OCI-LY1 (cell line): ENCODE results near the gene HSP90AB1.

Source experiments
- H2AFZ ChIP-seq: fragments of 200-600 bp; sonication (generic), shearing (Covaris generic); 2 replicates; pipeline ENCODE4 v1.6.0; 2014; ENCODE audit warnings: antibody characterized with exemption, mild to moderate bottlenecking, low read length
- H3F3A ChIP-seq: fragments of 200-600 bp; sonication (generic), shearing (Covaris generic); 2 replicates; pipeline ENCODE4 v1.6.0; 2014; ENCODE audit warnings: mild to moderate bottlenecking, antibody characterized with exemption, low read length, moderate library complexity; ENCODE audit not compliant: insufficient read depth
- H3K27ac ChIP-seq: fragments of 200-600 bp; sonication (generic); 2 replicates; pipeline ENCODE4 v1.5.1; 2014; ENCODE audit warnings: low read length, mixed run types, mild to moderate bottlenecking, low read depth; ENCODE audit not compliant: poor library complexity, severe bottlenecking
- H3K27me3 ChIP-seq: fragments of 200-600 bp; sonication (generic); 2 replicates; pipeline ENCODE4 v1.6.0; 2014; ENCODE audit warnings: antibody characterized with exemption, mild to moderate bottlenecking, low read length, moderate library complexity; ENCODE audit not compliant: insufficient read depth
- H3K36me3 ChIP-seq: fragments of 200-600 bp; sonication (generic); 2 replicates; pipeline ENCODE4 v1.6.1; 2014; ENCODE audit warnings: mild to moderate bottlenecking, antibody characterized with exemption, low read length, moderate library complexity, mixed read lengths; ENCODE audit not compliant: insufficient read depth
- H3K4me1 ChIP-seq: fragments of 200-600 bp; sonication (generic); 2 replicates; pipeline ENCODE4 v1.5.1; 2014; ENCODE audit warnings: mild to moderate bottlenecking, low read length, moderate library complexity; ENCODE audit not compliant: insufficient read depth, severe bottlenecking
- H3K4me2 ChIP-seq: fragments of 200-600 bp; sonication (generic), shearing (Covaris generic); 2 replicates; pipeline ENCODE4 v1.6.1; 2014; ENCODE audit warnings: low read length
- H3K4me3 ChIP-seq: fragments of 200-600 bp; sonication (generic); 2 replicates; pipeline ENCODE4 v1.5.1; 2014; ENCODE audit warnings: low read length, low read depth, mild to moderate bottlenecking, mixed read lengths; ENCODE audit not compliant: poor library complexity, severe bottlenecking
- H3K79me2 ChIP-seq: fragments of 200-600 bp; shearing (Covaris generic); 2 replicates; pipeline ENCODE4 v1.6.1; 2016; ENCODE audit warnings: mixed run types, low read length, mixed read lengths; ENCODE audit not compliant: insufficient read depth
- H3K9ac ChIP-seq: fragments of 200-600 bp; sonication (generic), shearing (Covaris generic); 2 replicates; pipeline ENCODE4 v1.6.1; 2014; ENCODE audit warnings: mild to moderate bottlenecking, low read length, mixed read lengths
- H3K9me2 ChIP-seq: fragments of 200-600 bp; sonication (generic), shearing (Covaris generic); 2 replicates; pipeline ENCODE4 v1.6.1; 2014; ENCODE audit warnings: low read depth, mild to moderate bottlenecking, low read length, mixed read lengths
- H3K9me3 ChIP-seq: fragments of 200-600 bp; shearing (Covaris generic); 2 replicates; pipeline ENCODE4 v1.6.1; 2014; ENCODE audit warnings: low read length, mixed read lengths
- H4K20me1 ChIP-seq: fragments of 200-600 bp; sonication (generic), shearing (Covaris generic); 2 replicates; pipeline ENCODE4 v1.6.0; 2016; ENCODE audit warnings: mild to moderate bottlenecking, low read length; ENCODE audit not compliant: insufficient read depth
- EZH2 ChIP-seq: fragments of 200-600 bp; sonication (generic), shearing (Covaris generic); IDR thresholded peaks from 2 replicates; pipeline ENCODE4 v1.8.0; 2017; ENCODE audit warnings: borderline replicate concordance, mixed run types, mild to moderate bottlenecking, antibody characterized with exemption, low read length, moderate library complexity, mixed read lengths
- TF ChIP-seq, protein P1 (sequence below): fragments of 200-600 bp; sonication (generic), shearing (Covaris generic); IDR thresholded peaks from 2 replicates; pipeline ENCODE4 v1.5.1; 2017; ENCODE audit warnings: mild to moderate bottlenecking, antibody characterized with exemption, low read length, moderate library complexity, mixed read lengths

HSP90AB1 gene

DNA sequence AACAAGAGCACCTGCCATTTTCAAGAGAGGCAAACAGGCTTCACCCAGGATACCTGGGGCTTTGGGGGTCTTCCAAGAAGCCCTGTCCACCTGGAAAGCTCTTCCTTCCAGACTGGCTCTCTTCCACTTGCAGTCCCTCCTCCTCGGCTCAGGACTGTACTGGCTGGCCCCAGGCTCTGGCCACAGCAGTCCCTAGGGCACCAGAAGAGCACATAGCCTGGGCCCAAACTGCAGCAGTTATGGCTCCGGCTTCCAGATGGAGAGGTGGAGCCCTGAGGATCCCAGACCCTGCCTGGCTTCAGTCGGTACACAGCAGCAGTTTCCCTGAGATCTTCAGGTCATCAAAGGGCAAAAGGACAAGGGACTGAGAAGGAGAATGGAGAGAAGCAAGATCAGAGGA lies 12.0 kb downstream of the HSP90AB1 start:
- H3K4me3 ChIP-seq: no peak overlapping the region

GRCh38 chr6:44260011-44260410 lies 13.1 kb downstream of the HSP90AB1 start:
- Histone ChIP-seq H3K4me2 (no peak overlapping the region), H3K9me2 (no peaks in the 10 kb centered on the region), H3K9me3 (no peaks in the 10 kb centered on the region), H3F3A (peaks cover 9% of the 10 kb centered on the region), H3K27ac (peak overlapping the region; percentile 77), H4K20me1 (no peaks in the 10 kb centered on the region), H3K4me3 (no peak overlapping the region), H3K4me1 (peaks cover 81% of the 10 kb centered on the region), H3K9ac (no peak overlapping the region), H3K36me3 (peaks cover 30% of the 10 kb centered on the region; the same call in 1 of the 2 replicates), H3K79me2 (no peaks in the 10 kb centered on the region), H3K27me3 (no peaks in the 10 kb centered on the region), H2AFZ (no peak overlapping the region)
- TF ChIP-seq, protein P1, sequence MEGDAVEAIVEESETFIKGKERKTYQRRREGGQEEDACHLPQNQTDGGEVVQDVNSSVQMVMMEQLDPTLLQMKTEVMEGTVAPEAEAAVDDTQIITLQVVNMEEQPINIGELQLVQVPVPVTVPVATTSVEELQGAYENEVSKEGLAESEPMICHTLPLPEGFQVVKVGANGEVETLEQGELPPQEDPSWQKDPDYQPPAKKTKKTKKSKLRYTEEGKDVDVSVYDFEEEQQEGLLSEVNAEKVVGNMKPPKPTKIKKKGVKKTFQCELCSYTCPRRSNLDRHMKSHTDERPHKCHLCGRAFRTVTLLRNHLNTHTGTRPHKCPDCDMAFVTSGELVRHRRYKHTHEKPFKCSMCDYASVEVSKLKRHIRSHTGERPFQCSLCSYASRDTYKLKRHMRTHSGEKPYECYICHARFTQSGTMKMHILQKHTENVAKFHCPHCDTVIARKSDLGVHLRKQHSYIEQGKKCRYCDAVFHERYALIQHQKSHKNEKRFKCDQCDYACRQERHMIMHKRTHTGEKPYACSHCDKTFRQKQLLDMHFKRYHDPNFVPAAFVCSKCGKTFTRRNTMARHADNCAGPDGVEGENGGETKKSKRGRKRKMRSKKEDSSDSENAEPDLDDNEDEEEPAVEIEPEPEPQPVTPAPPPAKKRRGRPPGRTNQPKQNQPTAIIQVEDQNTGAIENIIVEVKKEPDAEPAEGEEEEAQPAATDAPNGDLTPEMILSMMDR: no peak
- no peak for TF ChIP-seq EZH2

More for the DNA sequence above, 12.0 kb downstream of the HSP90AB1 start:
- no peak for TF ChIP-seq EZH2
- TF ChIP-seq, protein P1: no peak
- no peak overlapping the region for H2AFZ ChIP-seq
- H4K20me1 ChIP-seq: no peaks in the 10 kb centered on the region
- no peaks in the 10 kb centered on the region for H3K79me2 ChIP-seq
- H3F3A ChIP-seq: peaks cover 13% of the 10 kb centered on the region
- H3K9me2 ChIP-seq: no peaks in the 10 kb centered on the region
- H3K27ac ChIP-seq: peak overlapping the region; percentile 77
- H3K4me1 ChIP-seq: peaks cover 79% of the 10 kb centered on the region
- no peaks in the 10 kb centered on the region for H3K9me3 ChIP-seq
- no peaks in the 10 kb centered on the region for H3K27me3 ChIP-seq
- no peak overlapping the region for H3K4me2 ChIP-seq
- peaks cover 41% of the 10 kb centered on the region for H3K36me3 ChIP-seq
- no peak overlapping the region; the same call in 1 of the 2 replicates for H3K9ac ChIP-seq

GRCh38 chr6:44260451-44261297 lies 13.8 kb downstream of the HSP90AB1 start:
- H3K4me2 ChIP-seq: peak overlapping the region; percentile 2; the same call in 1 of the 2 replicates
- no peaks in the 10 kb centered on the region for H3K27me3 ChIP-seq
- H3K9ac ChIP-seq: peak overlapping the region; percentile 23; the same call in 1 of the 2 replicates
- no peaks in the 10 kb centered on the region for H3K9me3 ChIP-seq
- TF ChIP-seq EZH2: no peak
- TF ChIP-seq, protein P1: no peak
- no peak overlapping the region for H2AFZ ChIP-seq
- H3K4me3 ChIP-seq: no peak overlapping the region
- no peaks in the 10 kb centered on the region for H3K9me2 ChIP-seq
- H3K4me1 ChIP-seq: peaks cover 76% of the 10 kb centered on the region
- H3K79me2 ChIP-seq: no peaks in the 10 kb centered on the region
- H3K36me3 ChIP-seq: peaks cover 28% of the 10 kb centered on the region; the same call in 1 of the 2 replicates
- H4K20me1 ChIP-seq: no peaks in the 10 kb centered on the region
- H3K27ac ChIP-seq: peak overlapping the region; percentile 77
- peaks cover 5% of the 10 kb centered on the region for H3F3A ChIP-seq
